ENCODE results near the gene GPR107. TPM values are rescaled to one million over a fixed set of nuclear protein-coding genes. Genes with fewer than 3 reads are reported as not detected.

Gene GPR107
- polyA plus RNA-seq, 3 donors, result 6.0 to 22.6 (median 6.0) TPM

DNA sequence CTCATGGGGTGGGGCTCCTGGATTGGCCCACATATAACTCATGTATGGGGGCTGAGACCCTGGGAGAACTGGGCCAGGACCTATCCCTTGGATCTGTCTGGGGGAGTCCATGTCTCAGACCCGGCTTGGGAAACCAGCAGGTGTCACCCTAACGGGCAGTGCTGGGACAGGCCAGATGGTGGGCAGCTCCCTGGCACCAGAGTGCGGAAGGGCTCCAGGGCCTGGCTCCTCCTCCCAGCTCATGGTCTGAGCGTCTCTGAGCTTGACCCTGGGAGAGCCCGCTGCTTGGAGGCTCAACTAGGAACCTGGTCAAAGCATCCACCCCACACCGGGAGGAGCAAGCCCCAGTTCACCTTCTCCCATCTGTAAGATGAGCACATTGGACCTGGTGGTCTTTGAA lies 103.0 kb downstream of the GPR107 start:
- H3K4me1 ChIP-seq (ENCODE audit: control insufficient read depth in 1 of 2, insufficient read depth in 2 of 2, low read length in 2 of 2), result no peaks in the 10 kb centered on the region
- no peak overlapping the region for H3K27ac Mint-ChIP-seq
- no peaks in the 10 kb centered on the region for H3K4me1 Mint-ChIP-seq
- H3K27me3 ChIP-seq (ENCODE audit: control insufficient read depth in 2 of 2, insufficient read depth in 2 of 2, low read length in 2 of 2), result no peaks in the 10 kb centered on the region
- no peak overlapping the region for H3K9ac ChIP-seq (ENCODE audit: insufficient read depth, low read length, poor library complexity, severe bottlenecking)
- no peaks in the 10 kb centered on the region for H3K36me3 Mint-ChIP-seq
- no peak overlapping the region for H3K4me3 Mint-ChIP-seq
- H4K20me1 ChIP-seq (ENCODE audit: insufficient read depth, low read length), result no peaks in the 10 kb centered on the region
- peaks cover 2 to 7% (median 4%) of the 10 kb centered on the region in 3 donors for H3K27me3 Mint-ChIP-seq (ENCODE audit: low read depth in 3 of 3)
- intact Hi-C loops (cut with micrococcal nuclease), result no loop called here
- no peaks in the 10 kb centered on the region for H3K9me3 ChIP-seq (replicated peaks in 1 of 2; ENCODE audit: control insufficient read depth in 1 of 2, insufficient read depth in 1 of 2, low read length in 2 of 2)
- WGBS (ENCODE audit: insufficient coverage), result 84% methylated on average over 3 of the region's 6 CpGs
- H3K36me3 ChIP-seq (replicated peaks in 1 of 2; ENCODE audit: control insufficient read depth in 1 of 2, insufficient read depth in 2 of 2, low read length in 2 of 2), result no peaks in the 10 kb centered on the region
- peaks cover 0 to 1% (median 0%) of the 10 kb centered on the region in 7 donors for H3K9me3 Mint-ChIP-seq
- H3K79me2 ChIP-seq (ENCODE audit: insufficient read depth, low read length), result no peaks in the 10 kb centered on the region
- TF ChIP-seq, protein P1, sequence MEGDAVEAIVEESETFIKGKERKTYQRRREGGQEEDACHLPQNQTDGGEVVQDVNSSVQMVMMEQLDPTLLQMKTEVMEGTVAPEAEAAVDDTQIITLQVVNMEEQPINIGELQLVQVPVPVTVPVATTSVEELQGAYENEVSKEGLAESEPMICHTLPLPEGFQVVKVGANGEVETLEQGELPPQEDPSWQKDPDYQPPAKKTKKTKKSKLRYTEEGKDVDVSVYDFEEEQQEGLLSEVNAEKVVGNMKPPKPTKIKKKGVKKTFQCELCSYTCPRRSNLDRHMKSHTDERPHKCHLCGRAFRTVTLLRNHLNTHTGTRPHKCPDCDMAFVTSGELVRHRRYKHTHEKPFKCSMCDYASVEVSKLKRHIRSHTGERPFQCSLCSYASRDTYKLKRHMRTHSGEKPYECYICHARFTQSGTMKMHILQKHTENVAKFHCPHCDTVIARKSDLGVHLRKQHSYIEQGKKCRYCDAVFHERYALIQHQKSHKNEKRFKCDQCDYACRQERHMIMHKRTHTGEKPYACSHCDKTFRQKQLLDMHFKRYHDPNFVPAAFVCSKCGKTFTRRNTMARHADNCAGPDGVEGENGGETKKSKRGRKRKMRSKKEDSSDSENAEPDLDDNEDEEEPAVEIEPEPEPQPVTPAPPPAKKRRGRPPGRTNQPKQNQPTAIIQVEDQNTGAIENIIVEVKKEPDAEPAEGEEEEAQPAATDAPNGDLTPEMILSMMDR (IDR thresholded peaks at IDR 0.05), result no peak
- H3K27ac ChIP-seq (ENCODE audit: low read depth in 1 of 2, low read length in 2 of 2), result no peak overlapping the region
- no peak for DNase-seq
- no peak overlapping the region for H3K4me3 ChIP-seq (replicated peaks in 1 of 3; ENCODE audit: low read depth in 2 of 3, low read length in 3 of 3)
- H3K4me2 ChIP-seq (replicated peaks; ENCODE audit: extremely low read depth, low read length, poor library complexity, severe bottlenecking), result no peak overlapping the region
- H2AFZ ChIP-seq (ENCODE audit: insufficient read depth, low read depth, low read length, poor library complexity, severe bottlenecking), result no peak overlapping the region

DNA sequence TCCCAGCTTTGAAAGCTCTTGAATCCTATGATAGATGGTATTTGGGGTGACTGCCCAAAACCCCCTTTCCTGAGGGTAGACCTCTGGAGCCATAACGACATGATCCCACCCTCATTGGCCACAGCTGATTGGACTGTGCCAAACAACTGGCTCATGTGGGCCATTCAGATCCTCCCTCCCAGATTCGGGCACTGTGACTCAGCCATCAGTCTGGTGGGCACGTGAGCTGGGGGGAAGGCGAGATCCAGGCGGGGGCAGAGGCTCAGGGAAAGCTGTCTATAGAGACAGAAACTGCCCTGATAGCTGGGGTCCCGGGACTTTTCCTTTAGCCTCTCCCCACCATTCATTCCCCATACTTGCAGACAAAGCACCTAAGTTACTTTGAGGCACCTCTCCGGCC lies 103.4 kb downstream of the GPR107 start:
- no peaks in the 10 kb centered on the region for H3K79me2 ChIP-seq (ENCODE audit: insufficient read depth, low read length)
- H3K4me3 ChIP-seq (replicated peaks in 1 of 3; ENCODE audit: low read depth in 2 of 3, low read length in 3 of 3), result no peak overlapping the region
- Mint-ChIP-seq H3K4me3 (no peak overlapping the region), H3K27ac (peak overlapping the region in 1 of 7 donors; percentile 27), H3K27me3 (ENCODE audit: low read depth in 3 of 3) (peaks cover 2 to 8% (median 4%) of the 10 kb centered on the region in 3 donors), H3K9me3 (peaks cover 0 to 1% (median 0%) of the 10 kb centered on the region in 7 donors), H3K4me1 (no peaks in the 10 kb centered on the region), H3K36me3 (no peaks in the 10 kb centered on the region)
- no peaks in the 10 kb centered on the region for H3K9me3 ChIP-seq (replicated peaks in 1 of 2; ENCODE audit: control insufficient read depth in 1 of 2, insufficient read depth in 1 of 2, low read length in 2 of 2)
- intact Hi-C loops (cut with micrococcal nuclease), result no loop called here
- H3K27me3 ChIP-seq (ENCODE audit: control insufficient read depth in 2 of 2, insufficient read depth in 2 of 2, low read length in 2 of 2), result no peaks in the 10 kb centered on the region
- WGBS (ENCODE audit: insufficient coverage), result 53% methylated on average over 5 of the region's 7 CpGs
- H3K27ac ChIP-seq (ENCODE audit: low read depth in 1 of 2, low read length in 2 of 2), result no peak overlapping the region
- no peaks in the 10 kb centered on the region for H3K36me3 ChIP-seq (replicated peaks in 1 of 2; ENCODE audit: control insufficient read depth in 1 of 2, insufficient read depth in 2 of 2, low read length in 2 of 2)
- no peak for DNase-seq
- TF ChIP-seq, protein P1 (IDR thresholded peaks at IDR 0.05), result no peak
- no peak overlapping the region for H3K4me2 ChIP-seq (replicated peaks; ENCODE audit: extremely low read depth, low read length, poor library complexity, severe bottlenecking)
- no peak overlapping the region for H3K9ac ChIP-seq (ENCODE audit: insufficient read depth, low read length, poor library complexity, severe bottlenecking)
- no peaks in the 10 kb centered on the region for H4K20me1 ChIP-seq (ENCODE audit: insufficient read depth, low read length)
- H3K4me1 ChIP-seq (ENCODE audit: control insufficient read depth in 1 of 2, insufficient read depth in 2 of 2, low read length in 2 of 2), result no peaks in the 10 kb centered on the region
- no peak overlapping the region for H2AFZ ChIP-seq (ENCODE audit: insufficient read depth, low read depth, low read length, poor library complexity, severe bottlenecking)
